ENCODE data around the gene GBGT1.

GRCh38 chr9:133124907-133125275, 38.8 kb downstream of the GBGT1 start:
- TF ChIP-seq, protein P1, sequence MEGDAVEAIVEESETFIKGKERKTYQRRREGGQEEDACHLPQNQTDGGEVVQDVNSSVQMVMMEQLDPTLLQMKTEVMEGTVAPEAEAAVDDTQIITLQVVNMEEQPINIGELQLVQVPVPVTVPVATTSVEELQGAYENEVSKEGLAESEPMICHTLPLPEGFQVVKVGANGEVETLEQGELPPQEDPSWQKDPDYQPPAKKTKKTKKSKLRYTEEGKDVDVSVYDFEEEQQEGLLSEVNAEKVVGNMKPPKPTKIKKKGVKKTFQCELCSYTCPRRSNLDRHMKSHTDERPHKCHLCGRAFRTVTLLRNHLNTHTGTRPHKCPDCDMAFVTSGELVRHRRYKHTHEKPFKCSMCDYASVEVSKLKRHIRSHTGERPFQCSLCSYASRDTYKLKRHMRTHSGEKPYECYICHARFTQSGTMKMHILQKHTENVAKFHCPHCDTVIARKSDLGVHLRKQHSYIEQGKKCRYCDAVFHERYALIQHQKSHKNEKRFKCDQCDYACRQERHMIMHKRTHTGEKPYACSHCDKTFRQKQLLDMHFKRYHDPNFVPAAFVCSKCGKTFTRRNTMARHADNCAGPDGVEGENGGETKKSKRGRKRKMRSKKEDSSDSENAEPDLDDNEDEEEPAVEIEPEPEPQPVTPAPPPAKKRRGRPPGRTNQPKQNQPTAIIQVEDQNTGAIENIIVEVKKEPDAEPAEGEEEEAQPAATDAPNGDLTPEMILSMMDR (IDR thresholded peaks at IDR 0.05; ENCODE audit: extremely low read depth in 1 of 2, insufficient read depth in 1 of 2, low read depth in 1 of 2, low read length in 2 of 2) = no peak
- TF ChIP-seq POLR2A (IDR thresholded peaks at IDR 0.05; ENCODE audit: low read depth, low read length) = no peak
- no peak for TF ChIP-seq EZH2 (IDR thresholded peaks at IDR 0.05; ENCODE audit: borderline replicate concordance, low read depth, low read length, severe bottlenecking)
- TF ChIP-seq POLR2AphosphoS5 (IDR thresholded peaks at IDR 0.05; ENCODE audit: insufficient read depth, low read depth, low read length) = no peak
- no peak for TF ChIP-seq JUN (IDR thresholded peaks at IDR 0.05; ENCODE audit: borderline replicate concordance, insufficient read depth, insufficient read length, low read depth)
- TF ChIP-seq FOS (IDR thresholded peaks at IDR 0.05; ENCODE audit: borderline replicate concordance, insufficient read depth, low read length) = no peak

Data from endothelial cell of umbilical vein (primary cell).